Measurements from ENCODE around the gene CLDN18.
A peak's percentile ranks its signal among the peaks of the same experiment; 100 is the strongest.

CLDN18 gene

DNA sequence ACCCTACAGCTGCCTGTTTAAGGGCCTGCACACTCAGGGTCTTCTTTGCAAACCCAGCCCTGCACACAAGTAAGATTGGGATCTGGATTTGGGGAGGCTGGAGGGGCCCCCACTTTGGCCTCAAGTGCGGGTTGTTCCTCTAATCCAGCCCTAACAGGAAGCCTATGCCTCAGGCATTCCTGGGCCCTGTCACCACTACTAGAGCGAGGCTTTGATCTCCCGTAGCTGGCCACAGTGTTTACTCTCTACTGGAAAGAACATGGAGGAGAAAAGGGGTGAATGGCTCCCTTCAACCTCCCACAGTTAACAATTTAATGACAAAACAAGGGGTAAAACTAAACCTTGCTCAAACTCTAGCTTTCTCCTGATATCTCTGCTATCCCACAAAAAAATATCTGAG is 57.0 kb downstream of the CLDN18 start:
- H3K4me3 ChIP-seq (ENCODE audit: low read depth, low read length) = no peak overlapping the region
- no peak for TF ChIP-seq CTCF (IDR thresholded peaks at IDR 0.05; ENCODE audit: control insufficient read depth, extremely low read depth, insufficient read depth)
- no peak for DNase-seq (ENCODE audit: low read depth)

GRCh38 chr3:138068046-138068445 is 58.1 kb downstream of the CLDN18 start:
- no peak for TF ChIP-seq CTCF (IDR thresholded peaks at IDR 0.05; ENCODE audit: control insufficient read depth, extremely low read depth, insufficient read depth)
- DNase-seq (ENCODE audit: low read depth) = no peak
- H3K4me3 ChIP-seq (ENCODE audit: low read depth, low read length) = no peak overlapping the region

- peak; percentile 48 for DNase-seq (ENCODE audit: low read depth)
- peak; percentile 100 for TF ChIP-seq CTCF (IDR thresholded peaks at IDR 0.05; ENCODE audit: control insufficient read depth, extremely low read depth, insufficient read depth)
These were observed 58.7 kb downstream of the CLDN18 start for GRCh38 chr3:138068579-138069174.

GRCh38 chr3:138070006-138070405 is 60.0 kb downstream of the CLDN18 start:
- no peak for DNase-seq (ENCODE audit: low read depth)
- H3K4me3 ChIP-seq (ENCODE audit: low read depth, low read length) = no peak overlapping the region
- no peak for TF ChIP-seq CTCF (IDR thresholded peaks at IDR 0.05; ENCODE audit: control insufficient read depth, extremely low read depth, insufficient read depth)

More at GRCh38 chr3:138068579-138069174, 58.7 kb downstream of the CLDN18 start:
- no peak overlapping the region for H3K4me3 ChIP-seq (ENCODE audit: low read depth, low read length)

DNA sequence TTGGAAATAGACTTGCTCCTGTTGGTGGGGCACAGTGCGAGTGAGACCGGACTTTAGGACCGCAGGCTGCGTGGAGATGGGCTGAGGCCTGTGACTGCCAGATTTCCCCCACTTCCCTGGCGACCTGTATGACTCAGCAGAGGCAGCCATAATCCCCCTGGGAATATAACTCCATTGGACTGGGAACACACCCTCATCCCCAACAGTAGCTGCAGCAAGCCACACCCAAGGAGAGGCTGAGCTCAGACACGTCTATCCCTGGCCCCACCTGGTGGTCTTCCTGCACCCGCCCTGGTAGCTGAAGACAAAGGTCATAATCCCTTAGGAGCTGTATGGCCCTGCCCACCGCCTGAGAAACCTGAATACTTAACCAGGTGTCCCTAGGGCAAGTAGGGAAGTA is 62.8 kb downstream of the CLDN18 start:
- DNase-seq (ENCODE audit: low read depth) = no peak
- TF ChIP-seq CTCF (IDR thresholded peaks at IDR 0.05; ENCODE audit: control insufficient read depth, extremely low read depth, insufficient read depth) = no peak
- no peak overlapping the region for H3K4me3 ChIP-seq (ENCODE audit: low read depth, low read length)

DNA sequence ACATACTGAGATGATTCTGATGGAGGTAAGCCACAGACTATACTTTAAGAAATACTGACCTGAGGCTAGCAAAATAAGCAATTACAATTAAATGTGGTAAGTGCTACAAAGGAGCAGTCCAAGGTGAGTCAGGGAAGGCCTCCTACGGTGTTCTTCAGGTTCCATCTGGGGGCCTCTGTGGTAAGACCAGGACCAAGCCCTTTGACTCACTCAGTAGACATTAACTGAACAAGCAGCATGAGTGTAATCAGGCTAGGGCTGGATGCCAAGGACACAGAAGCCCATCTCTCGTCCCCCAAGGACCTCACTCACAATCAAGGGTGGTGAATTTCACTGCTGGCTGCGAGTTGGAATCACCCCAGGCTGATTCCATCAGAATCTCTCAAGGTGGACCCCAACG is 68.1 kb downstream of the CLDN18 start:
- no peak for TF ChIP-seq CTCF (IDR thresholded peaks at IDR 0.05; ENCODE audit: control insufficient read depth, extremely low read depth, insufficient read depth)
- no peak for DNase-seq (ENCODE audit: low read depth)
- H3K4me3 ChIP-seq (ENCODE audit: low read depth, low read length) = no peak overlapping the region

- TF ChIP-seq CTCF (IDR thresholded peaks at IDR 0.05; ENCODE audit: control insufficient read depth, extremely low read depth, insufficient read depth) = no peak
- DNase-seq (ENCODE audit: low read depth) = no peak
- H3K4me3 ChIP-seq (ENCODE audit: low read depth, low read length) = no peak overlapping the region
These were observed 69.0 kb downstream of the CLDN18 start for GRCh38 chr3:138078901-138079344.

Measured in LNCaP clone FGC (cell line).